ENCODE data around the gene GSG1L. TPM values are rescaled to one million over a fixed set of nuclear protein-coding genes. Genes with fewer than 3 reads are reported as not detected.

Gene GSG1L
- total RNA-seq, 1 donor from 2014 or later: 0.19 TPM

GRCh38 chr16:27780468-27781194, 282.9 kb downstream of the GSG1L start:
- peak; percentile 1 for DNase-seq (ENCODE audit: missing footprints)
- no peak for ATAC-seq
- intact Hi-C loops (cut with DNase I): no loop called here

- DNase-seq (ENCODE audit: missing footprints) (peak; percentile 45), ATAC-seq (no peak)
- intact Hi-C loops (cut with DNase I): no loop called here
Measured at GRCh38 chr16:27779641-27780164, 283.8 kb downstream of the GSG1L start.

GRCh38 chr16:27778926-27779570, 284.5 kb downstream of the GSG1L start:
- DNase-seq (ENCODE audit: missing footprints) (no peak), ATAC-seq (no peak)
- intact Hi-C loops (cut with DNase I): no loop called here

- no peak for ATAC-seq
- intact Hi-C loops (cut with DNase I): no loop called here
- DNase-seq (ENCODE audit: missing footprints): peak; percentile 58
Measured at GRCh38 chr16:27778171-27778925, 285.2 kb downstream of the GSG1L start.

GRCh38 chr16:27777527-27777926, 286.0 kb downstream of the GSG1L start:
- intact Hi-C loops (cut with DNase I): no loop called here
- DNase-seq (ENCODE audit: missing footprints) (peak; percentile 56), ATAC-seq (no peak)

- intact Hi-C loops (cut with DNase I): no loop called here
- ATAC-seq (no peak), DNase-seq (ENCODE audit: missing footprints) (peak; percentile 47)
Measured at GRCh38 chr16:27776556-27777225, 286.8 kb downstream of the GSG1L start.

DNA sequence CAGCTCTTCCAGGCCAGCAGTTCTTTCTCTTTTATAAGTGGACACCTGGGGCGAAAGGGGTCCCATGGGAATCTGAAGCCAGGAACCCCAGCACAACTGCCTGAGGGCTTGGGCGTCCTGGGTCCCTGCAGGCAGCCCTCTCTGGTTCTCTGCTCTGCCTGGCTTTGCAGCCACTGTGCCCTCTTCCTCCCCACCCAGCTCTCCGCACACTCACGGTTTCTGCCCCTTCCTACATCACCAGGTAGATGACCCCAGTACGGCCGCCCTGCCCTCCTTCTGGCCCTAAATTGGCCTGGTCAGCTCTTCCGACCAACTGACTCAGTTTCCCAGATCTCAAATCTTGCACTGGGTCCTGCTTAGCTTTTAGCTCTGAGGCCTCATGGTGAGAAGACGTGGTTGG, 288.3 kb downstream of the GSG1L start:
- ATAC-seq: no peak
- peak; percentile 53 for DNase-seq (ENCODE audit: missing footprints)
- intact Hi-C loops (cut with DNase I): no loop called here

GRCh38 chr16:27774779-27775178, 288.7 kb downstream of the GSG1L start:
- ATAC-seq: no peak
- intact Hi-C loops (cut with DNase I): no loop called here
- no peak for DNase-seq (ENCODE audit: missing footprints)

DNA sequence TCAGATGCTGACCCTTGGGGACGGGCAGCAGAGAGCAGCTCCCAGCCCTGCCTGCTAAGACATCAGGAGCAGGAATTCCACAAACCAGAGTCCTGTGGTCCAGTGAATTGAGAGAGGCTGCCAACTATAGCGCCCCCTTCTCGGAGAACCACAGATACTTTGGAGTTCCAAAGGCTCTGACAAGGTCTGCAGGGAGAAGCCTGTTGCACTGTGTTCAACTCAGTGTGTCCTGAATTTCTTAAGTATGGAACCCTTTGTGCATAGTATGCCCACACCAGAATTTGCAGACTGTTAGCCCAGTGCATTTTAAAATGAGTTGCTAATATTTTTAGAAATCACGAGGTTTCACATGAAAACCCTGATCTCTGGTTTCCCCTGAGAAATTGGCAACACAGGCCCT, 290.2 kb downstream of the GSG1L start:
- ATAC-seq: no peak
- no peak for DNase-seq (ENCODE audit: missing footprints)
- intact Hi-C loops (cut with DNase I): no loop called here

GRCh38 chr16:27772093-27772825, 291.3 kb downstream of the GSG1L start:
- ATAC-seq (no peak), DNase-seq (ENCODE audit: missing footprints) (no peak)
- intact Hi-C loops (cut with DNase I): no loop called here

- DNase-seq (ENCODE audit: missing footprints): peak; percentile 45
- ATAC-seq: no peak
- intact Hi-C loops (cut with DNase I): no loop called here
Measured at GRCh38 chr16:27771201-27771910, 292.2 kb downstream of the GSG1L start.

DNA sequence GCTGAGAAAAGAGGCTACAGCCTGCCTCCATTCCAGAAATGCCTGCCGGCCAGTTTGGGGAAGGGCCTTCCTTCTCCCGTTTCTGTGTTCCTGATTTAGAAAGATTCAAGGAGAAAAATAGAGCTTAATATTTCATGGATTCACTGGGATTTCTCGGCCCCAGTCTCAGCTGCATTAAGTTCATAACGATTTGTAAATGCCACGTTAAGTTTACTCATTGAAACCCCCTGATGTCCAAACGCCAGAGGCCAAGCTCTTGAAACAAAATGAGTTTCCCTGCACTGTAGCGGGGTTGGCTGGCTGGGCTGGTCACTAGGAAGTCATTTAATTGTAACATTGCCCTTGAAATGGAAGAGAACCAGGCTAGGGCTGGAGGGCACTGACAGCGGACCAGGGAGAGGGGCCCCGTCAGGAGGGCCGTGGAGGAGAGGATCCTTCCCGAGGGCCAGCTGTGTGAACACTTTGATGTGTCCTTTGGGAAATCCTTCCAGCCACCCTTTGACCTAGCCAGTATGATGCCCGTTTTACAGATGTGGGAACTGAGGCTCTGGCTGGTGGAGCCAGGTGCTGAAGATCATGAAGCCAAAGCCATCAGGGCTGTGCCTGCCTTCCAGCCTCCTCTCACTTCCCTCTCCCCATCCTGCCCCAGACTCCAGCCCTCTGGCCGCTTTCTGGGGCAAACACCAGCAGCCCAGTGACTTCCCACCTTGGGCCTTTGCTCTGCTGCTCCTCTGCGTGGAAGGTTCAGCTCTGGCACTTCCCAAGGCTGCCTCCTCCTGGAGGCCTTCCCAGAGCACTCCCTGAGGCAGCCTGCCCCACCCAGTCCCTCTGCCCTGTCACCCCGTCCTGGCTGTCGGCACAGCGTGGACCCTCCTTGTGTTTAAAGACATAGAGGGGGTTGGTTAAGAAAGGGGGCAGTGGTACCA, 293.0 kb downstream of the GSG1L start:
- no peak for ATAC-seq
- intact Hi-C loops (cut with DNase I): no loop called here
- no peak for DNase-seq (ENCODE audit: missing footprints)

GRCh38 chr16:27769561-27770255, 293.8 kb downstream of the GSG1L start:
- DNase-seq (ENCODE audit: missing footprints) (peak; percentile 40), ATAC-seq (no peak)
- intact Hi-C loops (cut with DNase I): no loop called here

GRCh38 chr16:27768651-27769272, 294.8 kb downstream of the GSG1L start:
- no peak for DNase-seq (ENCODE audit: missing footprints)
- no peak for ATAC-seq
- intact Hi-C loops (cut with DNase I): no loop called here

- intact Hi-C loops (cut with DNase I): no loop called here
- no peak for DNase-seq (ENCODE audit: missing footprints)
- ATAC-seq: no peak
Measured at GRCh38 chr16:27767971-27768591, 295.4 kb downstream of the GSG1L start.
